Kidney (tissue), 14 donors: ENCODE measurements around the gene CAMK2B. TPM values are rescaled to one million over a fixed set of nuclear protein-coding genes. Genes with fewer than 3 reads are reported as not detected.

Experiments used
- DNase-seq, 5 donors: peaks; one replicate each; pipeline ENCODE4 v3.0.0-alpha.2; 2013 to 2020
- FAIRE-seq: peaks from 2 replicates; lab custom pipeline; 2012; peaks lifted over from hg19 to GRCh38; lab: Jason Lieb, UNC
- H3K27ac ChIP-seq, 2 donors: one replicate each; pipeline ENCODE4 v1.7.0; 2013; ENCODE audit warnings: low read depth in 2 of 2, low read length in 2 of 2, inconsistent platforms in 1 of 2
- H3K27me3 ChIP-seq: one replicate; pipeline ENCODE4 v1.7.1; 2013; ENCODE audit warnings: low read length, inconsistent platforms; ENCODE audit not compliant: control insufficient read depth, insufficient read depth
- H3K36me3 ChIP-seq, 3 donors: one replicate each; pipeline versions ENCODE4 v1.7.0 to v1.7.1; 2013; ENCODE audit warnings: low read length in 3 of 3, control low read depth in 1 of 3, inconsistent platforms in 1 of 3; ENCODE audit not compliant: insufficient read depth in 3 of 3, control insufficient read depth in 2 of 3
- H3K4me1 ChIP-seq, 3 donors: one replicate each; pipeline versions ENCODE4 v1.7.0 to v1.7.1; 2013; ENCODE audit warnings: low read length in 3 of 3, inconsistent platforms in 1 of 3, low read depth in 1 of 3; ENCODE audit not compliant: control insufficient read depth in 2 of 3, insufficient read depth in 2 of 3
- H3K4me3 ChIP-seq, 3 donors: one replicate each; pipeline versions ENCODE4 v1.7.0 to v1.8.1; 2013; ENCODE audit warnings: low read length in 3 of 3, control low read depth in 1 of 3, inconsistent platforms in 1 of 3
- H3K9ac ChIP-seq, 3 donors: one replicate each; pipeline versions ENCODE4 v1.7.0 to v1.7.1; 2013; ENCODE audit warnings: low read length in 3 of 3, control low read depth in 1 of 3, inconsistent platforms in 1 of 3
- H3K9me3 ChIP-seq, 3 donors: one replicate each; pipeline versions ENCODE4 v1.7.0 to v1.7.1; 2013; ENCODE audit warnings: low read length in 3 of 3, control low read depth in 1 of 3, inconsistent platforms in 1 of 3; ENCODE audit not compliant: control insufficient read depth in 2 of 3, insufficient read depth in 1 of 3
- intact Hi-C: fragments of 100-400 bp; cut with DNase I; formaldehyde crosslinking; loops from one replicate; pipeline ENCODE4 v1.11.1; 2022
- polyA plus RNA-seq: library from polyadenylated mRNA; stranded (reverse); fragments of 350-450 nt; fragmentation: Illumina TruSeq; extraction: RNeasy Lipid Tissue Mini Kit (QIAGEN cat#74804); gene quantifications from one replicate; pipeline ENCODE4 v1.2.3, GENCODE V29; 2014; ENCODE audit warnings: low read depth, low replicate concordance; ENCODE audit not compliant: insufficient read depth
- total RNA-seq: library from RNA; stranded (reverse); fragmentation: NEBNext Ultra II Directional; extraction: Animal tissue kit (Norgen Biotek cat#: 25700); gene quantifications from one replicate; pipeline ENCODE4 v1.2.1, GENCODE V29; 2021
- TF ChIP-seq, protein P1 (sequence below): IDR thresholded peaks from 3 replicates; pipeline ENCODE4 v1.5.1; 2012; ENCODE audit warnings: mild to moderate bottlenecking, moderate library complexity, borderline replicate concordance; ENCODE audit not compliant: insufficient read depth; ENCODE audit errors: extremely low read depth
- donor health status: control.
- donor health status: control.
- donor health status: control.
- donor health status: control.
- donor health status: control.
- donor health status: DM: yes; HTN: yes; CAD: no.
- donor health status: Normal renal cell carcinoma (clear cell type).

The CAMK2B gene
- total and polyA plus RNA-seq, 2 donors from 2014 or later, result 1.1 to 3.2 TPM

DNA sequence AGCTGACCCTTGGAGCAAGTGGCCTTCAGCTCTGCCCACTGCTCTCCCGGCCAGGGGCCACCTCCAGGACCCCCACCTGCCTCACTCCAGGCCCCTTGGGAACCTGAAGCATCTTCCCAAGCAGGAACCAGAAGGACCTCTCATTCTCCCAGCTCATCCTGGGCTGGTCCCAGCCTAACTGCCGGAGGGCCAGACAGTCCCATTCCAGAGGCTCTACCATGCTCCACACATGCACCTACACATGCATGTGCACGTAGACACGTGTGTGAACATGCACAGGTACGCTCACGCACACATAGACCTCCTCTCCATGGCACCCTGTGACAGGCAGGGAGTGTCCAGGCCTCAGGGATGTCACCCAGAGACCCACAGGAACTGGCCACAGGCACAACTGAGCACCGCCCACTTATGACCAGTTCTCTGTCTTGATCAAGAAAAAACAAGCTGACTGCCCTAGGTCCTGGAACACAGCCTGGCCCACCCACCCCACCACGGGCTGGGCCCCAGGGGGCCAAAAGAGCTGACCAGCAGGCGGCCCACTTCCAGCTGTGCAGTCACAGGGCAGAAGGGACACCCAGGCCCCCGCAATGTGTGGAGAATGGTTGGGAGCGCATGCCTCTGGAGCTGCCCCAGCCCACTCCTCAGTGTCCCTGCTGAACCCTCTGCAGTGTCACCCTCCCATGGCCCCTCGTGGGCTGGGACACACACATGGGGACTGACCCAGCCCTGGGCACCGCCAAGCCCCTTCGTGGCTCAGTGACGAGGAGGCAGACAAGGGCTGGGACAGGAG, 43.4 kb downstream of the CAMK2B start:
- Histone ChIP-seq H3K4me3 (no peak overlapping the region), H3K9ac (no peak overlapping the region), H3K27ac (no peak overlapping the region), H3K27me3 (no peaks in the 10 kb centered on the region), H3K4me1 (no peaks in the 10 kb centered on the region), H3K36me3 (no peaks in the 10 kb centered on the region), H3K9me3 (no peaks in the 10 kb centered on the region)
- peak in 2 of 5 donors; percentile 42 to 56 for DNase-seq
- intact Hi-C loops, result no loop called here
- TF ChIP-seq, protein P1, sequence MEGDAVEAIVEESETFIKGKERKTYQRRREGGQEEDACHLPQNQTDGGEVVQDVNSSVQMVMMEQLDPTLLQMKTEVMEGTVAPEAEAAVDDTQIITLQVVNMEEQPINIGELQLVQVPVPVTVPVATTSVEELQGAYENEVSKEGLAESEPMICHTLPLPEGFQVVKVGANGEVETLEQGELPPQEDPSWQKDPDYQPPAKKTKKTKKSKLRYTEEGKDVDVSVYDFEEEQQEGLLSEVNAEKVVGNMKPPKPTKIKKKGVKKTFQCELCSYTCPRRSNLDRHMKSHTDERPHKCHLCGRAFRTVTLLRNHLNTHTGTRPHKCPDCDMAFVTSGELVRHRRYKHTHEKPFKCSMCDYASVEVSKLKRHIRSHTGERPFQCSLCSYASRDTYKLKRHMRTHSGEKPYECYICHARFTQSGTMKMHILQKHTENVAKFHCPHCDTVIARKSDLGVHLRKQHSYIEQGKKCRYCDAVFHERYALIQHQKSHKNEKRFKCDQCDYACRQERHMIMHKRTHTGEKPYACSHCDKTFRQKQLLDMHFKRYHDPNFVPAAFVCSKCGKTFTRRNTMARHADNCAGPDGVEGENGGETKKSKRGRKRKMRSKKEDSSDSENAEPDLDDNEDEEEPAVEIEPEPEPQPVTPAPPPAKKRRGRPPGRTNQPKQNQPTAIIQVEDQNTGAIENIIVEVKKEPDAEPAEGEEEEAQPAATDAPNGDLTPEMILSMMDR, result no peak
- no peak for FAIRE-seq

DNA sequence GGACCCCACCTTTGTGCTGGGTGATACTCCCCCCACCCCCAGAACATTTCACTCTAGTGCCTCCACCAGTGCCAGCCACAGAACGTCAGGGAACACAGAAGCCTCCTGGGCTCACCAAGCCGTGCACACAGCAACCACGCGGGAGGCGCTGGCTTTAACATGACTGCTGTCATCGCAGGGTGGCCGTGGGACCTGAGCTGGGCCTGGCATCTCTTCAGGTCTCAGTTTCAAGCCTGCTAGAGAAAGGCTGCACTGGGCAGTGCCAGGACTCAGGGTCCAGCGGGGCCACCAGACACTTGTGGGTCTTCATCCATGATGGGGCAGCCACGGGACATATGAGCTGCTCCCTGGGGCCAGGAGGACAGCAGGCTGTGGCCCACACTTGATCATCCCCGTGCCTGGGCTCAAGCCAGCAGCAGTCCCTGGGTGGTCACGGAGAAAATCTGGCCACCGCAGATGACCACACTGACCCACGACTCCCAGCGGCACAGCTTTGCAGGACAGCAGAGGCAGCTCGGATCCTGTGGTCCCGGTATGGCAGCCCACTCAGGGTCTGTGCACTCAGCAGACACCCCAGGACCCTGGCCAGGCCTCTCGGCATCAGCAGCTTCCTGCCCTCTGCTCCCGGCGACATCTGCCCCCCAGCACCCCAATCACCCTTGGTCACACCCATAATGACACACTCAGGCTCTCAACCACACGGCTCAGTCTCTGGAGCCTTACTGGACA, 44.2 kb downstream of the CAMK2B start:
- Histone ChIP-seq H3K27me3 (no peaks in the 10 kb centered on the region), H3K27ac (no peak overlapping the region), H3K9ac (no peak overlapping the region), H3K4me3 (no peak overlapping the region), H3K4me1 (no peaks in the 10 kb centered on the region), H3K9me3 (no peaks in the 10 kb centered on the region), H3K36me3 (no peaks in the 10 kb centered on the region)
- intact Hi-C loops, result no loop called here
- DNase-seq, result peak in 2 of 5 donors; percentile 32 to 70
- FAIRE-seq, result no peak
- TF ChIP-seq, protein P1, result no peak

DNA sequence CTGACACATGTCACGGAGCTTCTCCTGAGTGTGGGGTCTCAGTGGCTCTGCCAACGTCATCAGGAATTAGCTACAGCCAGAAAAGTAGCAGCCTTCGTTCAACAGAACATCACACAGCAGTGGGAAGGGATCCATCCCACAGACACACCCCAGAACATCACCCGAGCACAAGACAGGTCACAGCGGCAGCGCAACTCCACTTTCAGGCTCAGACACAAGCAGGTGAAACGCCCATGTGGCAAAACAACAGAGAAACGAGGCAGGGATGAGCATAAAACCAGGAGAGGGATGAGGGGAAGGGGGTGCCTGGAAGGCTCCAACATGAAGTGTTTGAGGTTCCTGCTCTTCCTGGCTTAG, 44.8 kb downstream of the CAMK2B start:
- no peak overlapping the region for H3K27ac ChIP-seq
- H3K4me1 ChIP-seq, result no peaks in the 10 kb centered on the region
- H3K27me3 ChIP-seq, result no peaks in the 10 kb centered on the region
- intact Hi-C loops, result no loop called here
- no peak overlapping the region for H3K9ac ChIP-seq
- FAIRE-seq (no peak), DNase-seq (peak in 1 of 5 donors; percentile 17)
- TF ChIP-seq, protein P1, result no peak
- no peaks in the 10 kb centered on the region for H3K9me3 ChIP-seq
- H3K36me3 ChIP-seq, result no peaks in the 10 kb centered on the region
- H3K4me3 ChIP-seq, result no peak overlapping the region
